Measurements from ENCODE around the gene CUL2. TPM values are rescaled to one million over a fixed set of nuclear protein-coding genes. Genes with fewer than 3 reads are reported as not detected.

Gene CUL2
- total RNA-seq, 1 donor from 2014 or later: 18.7 TPM

GRCh38 chr10:35070521-35070920 lies 19.6 kb downstream of the CUL2 start:
- Histone ChIP-seq H3K9me3 (no peaks in the 10 kb centered on the region), H3K27me3 (no peaks in the 10 kb centered on the region), H3K36me3 (peaks cover 0 to 13% of the 10 kb centered on the region in 2 donors), H3K27ac (no peak overlapping the region), H3K4me3 (no peak overlapping the region), H3K4me1 (no peaks in the 10 kb centered on the region)
- no peak for TF ChIP-seq POLR2A (IDR thresholded peaks at IDR 0.05)
- TF ChIP-seq POLR2AphosphoS5 (IDR thresholded peaks at IDR 0.05; ENCODE audit: insufficient read depth in 1 of 2, low read depth in 1 of 2): no peak
- no peak for TF ChIP-seq CTCF (IDR thresholded peaks at IDR 0.05)
- intact Hi-C loops (cut with DNase I): no loop called here
- no peak for DNase-seq (ENCODE audit: extremely low spot score in 2 of 2)

- H3K9me3 ChIP-seq: no peaks in the 10 kb centered on the region
- no peak overlapping the region for H3K4me3 ChIP-seq
- H3K27ac ChIP-seq: no peak overlapping the region
- TF ChIP-seq POLR2A (IDR thresholded peaks at IDR 0.05) (no peak), POLR2AphosphoS5 (IDR thresholded peaks at IDR 0.05; ENCODE audit: insufficient read depth in 1 of 2, low read depth in 1 of 2) (no peak), CTCF (IDR thresholded peaks at IDR 0.05) (no peak)
- intact Hi-C loops (cut with DNase I): no loop called here
- no peaks in the 10 kb centered on the region for H3K4me1 ChIP-seq
- H3K36me3 ChIP-seq: peaks cover 0 to 30% of the 10 kb centered on the region in 2 donors
- H3K27me3 ChIP-seq: no peaks in the 10 kb centered on the region
- DNase-seq (ENCODE audit: extremely low spot score in 2 of 2): no peak
Measured at GRCh38 chr10:35063837-35064454, 26.2 kb downstream of the CUL2 start.

- H3K4me3 ChIP-seq: no peak overlapping the region
- H3K4me1 ChIP-seq: no peaks in the 10 kb centered on the region
- H3K27ac ChIP-seq: no peak overlapping the region
- H3K36me3 ChIP-seq: peaks cover 0 to 31% of the 10 kb centered on the region in 2 donors
- no peaks in the 10 kb centered on the region for H3K27me3 ChIP-seq
- no peaks in the 10 kb centered on the region for H3K9me3 ChIP-seq
- TF ChIP-seq POLR2AphosphoS5 (IDR thresholded peaks at IDR 0.05; ENCODE audit: insufficient read depth in 1 of 2, low read depth in 1 of 2): no peak
- TF ChIP-seq POLR2A (IDR thresholded peaks at IDR 0.05): no peak
- no peak for TF ChIP-seq CTCF (IDR thresholded peaks at IDR 0.05)
- no peak for DNase-seq (ENCODE audit: extremely low spot score in 2 of 2)
- intact Hi-C loops (cut with DNase I): no loop called here
Measured at GRCh38 chr10:35059481-35059880, 30.7 kb downstream of the CUL2 start.

GRCh38 chr10:35058686-35059085 lies 31.5 kb downstream of the CUL2 start:
- DNase-seq (ENCODE audit: extremely low spot score in 2 of 2): no peak
- peaks cover 0 to 38% of the 10 kb centered on the region in 2 donors for H3K36me3 ChIP-seq
- intact Hi-C loops (cut with DNase I): no loop called here
- no peak overlapping the region for H3K27ac ChIP-seq
- no peaks in the 10 kb centered on the region for H3K9me3 ChIP-seq
- no peak overlapping the region for H3K4me3 ChIP-seq
- TF ChIP-seq POLR2AphosphoS5 (IDR thresholded peaks at IDR 0.05; ENCODE audit: insufficient read depth in 1 of 2, low read depth in 1 of 2) (no peak), CTCF (IDR thresholded peaks at IDR 0.05) (no peak), POLR2A (IDR thresholded peaks at IDR 0.05) (no peak)
- H3K27me3 ChIP-seq: no peaks in the 10 kb centered on the region
- H3K4me1 ChIP-seq: no peaks in the 10 kb centered on the region

GRCh38 chr10:35058134-35058533 lies 32.0 kb downstream of the CUL2 start:
- Histone ChIP-seq H3K27me3 (no peaks in the 10 kb centered on the region), H3K4me3 (no peak overlapping the region), H3K9me3 (no peaks in the 10 kb centered on the region), H3K4me1 (no peaks in the 10 kb centered on the region), H3K27ac (no peak overlapping the region), H3K36me3 (peaks cover 0 to 42% of the 10 kb centered on the region in 2 donors)
- DNase-seq (ENCODE audit: extremely low spot score in 2 of 2): no peak
- intact Hi-C loops (cut with DNase I): no loop called here
- TF ChIP-seq POLR2AphosphoS5 (IDR thresholded peaks at IDR 0.05; ENCODE audit: insufficient read depth in 1 of 2, low read depth in 1 of 2): no peak
- TF ChIP-seq POLR2A (IDR thresholded peaks at IDR 0.05): no peak
- TF ChIP-seq CTCF (IDR thresholded peaks at IDR 0.05): no peak
